SK-N-SH (cell line): Measurements from ENCODE around the gene TM9SF4. TPM values are rescaled to one million over a fixed set of nuclear protein-coding genes. Genes with fewer than 3 reads are reported as not detected.

Experiments used
- CTCF ChIA-PET: fragments of 300-600, 350-600 bp; formaldehyde crosslinking; extraction: SDS; loops from one replicate; lab custom pipeline; 2021; lab: Yijun Ruan, JAX
- POLR2A ChIA-PET: fragments of 350-600 bp; sonication (Branson Sonifier 250); formaldehyde crosslinking; extraction: SDS; loops from one replicate; lab custom pipeline; 2020; ENCODE audit warnings: antibody characterized with exemption, inconsistent platforms; lab: Yijun Ruan, JAX
- DNase-seq: peaks from one replicate; pipeline ENCODE4 v3.0.0; 2012
- H2AFZ ChIP-seq: fragments of 200-600 bp; sonication (generic); 2 replicates; pipeline ENCODE4 v1.8.1; 2016; ENCODE audit warnings: antibody characterized with exemption, mild to moderate bottlenecking, low read depth
- H3F3A ChIP-seq: fragments of 200-600 bp; sonication (generic); replicated peaks from 2 replicates; pipeline ENCODE3; 2016; ENCODE audit warnings: antibody characterized with exemption, mild to moderate bottlenecking; ENCODE audit not compliant: insufficient read depth
- H3K27ac ChIP-seq, 2 experiments: fragments of 200-500 bp in 1 of 2; fragments of 200-600 bp in 1 of 2; sonication (Bioruptor generic) in 1 of 2; sonication (generic), shearing (Covaris generic) in 1 of 2; 2 replicates each; pipeline versions ENCODE4 v1.5.1 to v1.6.1; 2014 to 2016; ENCODE audit warnings: low read depth in 2 of 2, inconsistent platforms in 1 of 2, low read length in 1 of 2, mild to moderate bottlenecking in 1 of 2, mixed read lengths in 1 of 2
- H3K27me3 ChIP-seq: fragments of 200-600 bp; sonication (generic), shearing (Covaris generic); 2 replicates; pipeline ENCODE4 v1.6.1; 2016; ENCODE audit warnings: mixed run types; ENCODE audit not compliant: insufficient read depth
- H3K36me3 ChIP-seq, 2 experiments: fragments of 200-500 bp in 1 of 2; fragments of 200-600 bp in 1 of 2; sonication (Bioruptor generic) in 1 of 2; sonication (generic) in 1 of 2; replicated peaks in 1 of 2; 2 replicates each; pipeline versions ENCODE3 to v1.5.1; 2014 to 2016; ENCODE audit warnings: low read length in 1 of 2, mild to moderate bottlenecking in 1 of 2; ENCODE audit not compliant: insufficient read depth in 2 of 2, control insufficient read depth in 1 of 2
- H3K4me1 ChIP-seq, 2 experiments: fragments of 200-500 bp in 1 of 2; fragments of 200-600 bp in 1 of 2; sonication (Bioruptor generic) in 1 of 2; sonication (generic), shearing (Covaris generic) in 1 of 2; 2 replicates each; pipeline versions ENCODE4 v1.5.1 to v1.6.1; 2014 to 2016; ENCODE audit warnings: low read depth in 1 of 2, low read length in 1 of 2, mixed run types in 1 of 2; ENCODE audit not compliant: insufficient read depth in 2 of 2, control insufficient read depth in 1 of 2
- H3K4me2 ChIP-seq: fragments of 200-600 bp; sonication (generic), shearing (Covaris generic); 2 replicates; pipeline ENCODE4 v1.6.1; 2017; ENCODE audit warnings: mixed run types
- H3K4me3 ChIP-seq, 2 experiments: fragments of 200-500 bp in 1 of 2; fragments of 200-600 bp in 1 of 2; sonication (Bioruptor generic) in 1 of 2; sonication (generic), shearing (Covaris generic) in 1 of 2; 2 replicates each; pipeline versions ENCODE4 v1.5.1 to v1.8.1; 2014 to 2016; ENCODE audit warnings: low read depth in 2 of 2, inconsistent platforms in 1 of 2, low read length in 1 of 2, mild to moderate bottlenecking in 1 of 2, mixed read lengths in 1 of 2, moderate library complexity in 1 of 2
- H3K79me2 ChIP-seq: fragments of 200-600 bp; sonication (generic); 2 replicates; pipeline ENCODE4 v1.8.1; 2017; ENCODE audit warnings: mild to moderate bottlenecking; ENCODE audit not compliant: insufficient read depth
- H3K9ac ChIP-seq: fragments of 200-600 bp; sonication (generic); 2 replicates; pipeline ENCODE4 v1.6.1; 2017; ENCODE audit warnings: mixed run types
- H3K9me2 ChIP-seq: fragments of 200-600 bp; sonication (generic); 2 replicates; pipeline ENCODE4 v1.6.1; 2017; ENCODE audit warnings: mixed run types
- H3K9me3 ChIP-seq: fragments of 200-600 bp; sonication (generic); 2 replicates; pipeline ENCODE4 v1.6.1; 2017; ENCODE audit warnings: mixed run types, mild to moderate bottlenecking, moderate library complexity
- H4K20me1 ChIP-seq: fragments of 200-600 bp; sonication (generic); 2 replicates; pipeline ENCODE4 v1.6.1; 2017; ENCODE audit warnings: mild to moderate bottlenecking, mixed run types; ENCODE audit not compliant: insufficient read depth
- EZH2phosphoT487 ChIP-seq: fragments of 200-600 bp; sonication (generic); IDR thresholded peaks from 2 replicates; pipeline ENCODE4 v1.6.1; 2017; ENCODE audit warnings: low read depth, mixed run types, mild to moderate bottlenecking, antibody characterized with exemption, moderate library complexity, borderline replicate concordance
- FOXJ3 ChIP-seq: sonication (generic); formaldehyde crosslinking; IDR thresholded peaks from 2 replicates; pipeline ENCODE4 v1.5.1; 2020; ENCODE audit warnings: mild to moderate bottlenecking, missing genetic modification reagents
- FOXM1 ChIP-seq: IDR thresholded peaks from 2 replicates; pipeline ENCODE4 v1.4.0; 2012; ENCODE audit warnings: low read depth, mild to moderate bottlenecking
- MEF2A ChIP-seq: IDR thresholded peaks from 2 replicates; pipeline ENCODE4 v1.4.0; 2012; ENCODE audit warnings: low read depth, borderline replicate concordance
- MXI1 ChIP-seq: IDR thresholded peaks from 2 replicates; pipeline ENCODE4 v1.6.1; 2012; ENCODE audit warnings: mild to moderate bottlenecking, low read depth, low read length, improper control_type of control experiment
- NFIC ChIP-seq: IDR thresholded peaks from 2 replicates; pipeline ENCODE4 v1.4.0; 2012; ENCODE audit warnings: borderline replicate concordance
- POLR2AphosphoS5 ChIP-seq: IDR thresholded peaks from 2 replicates; pipeline ENCODE4 v1.6.1; 2012; ENCODE audit warnings: low read depth, low read length
- RAD21 ChIP-seq: IDR thresholded peaks from 2 replicates; pipeline ENCODE4 v1.6.1; 2012; ENCODE audit warnings: mild to moderate bottlenecking, low read length
- RXRA ChIP-seq: IDR thresholded peaks from 2 replicates; pipeline ENCODE4 v1.4.0; 2012; ENCODE audit warnings: low read depth, mild to moderate bottlenecking, borderline replicate concordance
- SMC3 ChIP-seq: IDR thresholded peaks from 2 replicates; pipeline ENCODE4 v1.6.1; 2012; ENCODE audit warnings: low read depth, low read length, improper control_type of control experiment
- TAF1 ChIP-seq: IDR thresholded peaks from 2 replicates; pipeline ENCODE4 v1.6.1; 2012; ENCODE audit warnings: low read depth, mild to moderate bottlenecking, low read length, moderate library complexity, borderline replicate concordance
- TCF12 ChIP-seq: IDR thresholded peaks from 2 replicates; pipeline ENCODE4 v1.4.0; 2012
- TEAD4 ChIP-seq: IDR thresholded peaks from 2 replicates; pipeline ENCODE4 v1.4.0; 2012; ENCODE audit warnings: mild to moderate bottlenecking, borderline replicate concordance; ENCODE audit not compliant: insufficient read depth
- USF1 ChIP-seq: IDR thresholded peaks from 2 replicates; pipeline ENCODE4 v1.4.0; 2012; ENCODE audit warnings: low read depth, borderline replicate concordance
- YY1 ChIP-seq: IDR thresholded peaks from 2 replicates; pipeline ENCODE4 v1.4.0; 2012; ENCODE audit warnings: low read depth, mild to moderate bottlenecking
- ZBTB33 ChIP-seq: IDR thresholded peaks from 2 replicates; pipeline ENCODE4 v1.4.0; 2012; ENCODE audit warnings: low read depth, borderline replicate concordance
- WGBS: methylation state at CpG from one replicate; pipeline ENCODE4 v1.1.6; 2017; ENCODE audit warnings: low lambda C conversion rate; 5-methylcytosine and 5-hydroxymethylcytosine counted together
- polyA plus RNA-seq, 3 experiments: library from polyadenylated mRNA; depleted of rRNA; stranded (reverse); fragments of >200 nt; gene quantifications; 2 replicates each; pipeline ENCODE4 v1.2.3, GENCODE V29; 2012
- TF ChIP-seq, protein P1 (sequence below): fragments of 150-350 bp; IDR thresholded peaks from 2 replicates; pipeline ENCODE4 v1.6.1; 2017; ENCODE audit warnings: antibody characterized with exemption, low read length, low read depth, borderline replicate concordance
- TF ChIP-seq, protein P2 (sequence below): IDR thresholded peaks from 2 replicates; pipeline ENCODE4 v1.6.1; 2012; ENCODE audit warnings: mild to moderate bottlenecking, low read depth, low read length, moderate library complexity

TM9SF4 gene
- polyA plus RNA-seq, 1 of the 3 experiments (the other 2 are of a cell fraction): 61.0 TPM

- 90% methylated on average over 2 of the region's 2 CpGs for WGBS
Measured at GRCh38 chr20:32181606-32182005, 72.1 kb downstream of the TM9SF4 start.

DNA sequence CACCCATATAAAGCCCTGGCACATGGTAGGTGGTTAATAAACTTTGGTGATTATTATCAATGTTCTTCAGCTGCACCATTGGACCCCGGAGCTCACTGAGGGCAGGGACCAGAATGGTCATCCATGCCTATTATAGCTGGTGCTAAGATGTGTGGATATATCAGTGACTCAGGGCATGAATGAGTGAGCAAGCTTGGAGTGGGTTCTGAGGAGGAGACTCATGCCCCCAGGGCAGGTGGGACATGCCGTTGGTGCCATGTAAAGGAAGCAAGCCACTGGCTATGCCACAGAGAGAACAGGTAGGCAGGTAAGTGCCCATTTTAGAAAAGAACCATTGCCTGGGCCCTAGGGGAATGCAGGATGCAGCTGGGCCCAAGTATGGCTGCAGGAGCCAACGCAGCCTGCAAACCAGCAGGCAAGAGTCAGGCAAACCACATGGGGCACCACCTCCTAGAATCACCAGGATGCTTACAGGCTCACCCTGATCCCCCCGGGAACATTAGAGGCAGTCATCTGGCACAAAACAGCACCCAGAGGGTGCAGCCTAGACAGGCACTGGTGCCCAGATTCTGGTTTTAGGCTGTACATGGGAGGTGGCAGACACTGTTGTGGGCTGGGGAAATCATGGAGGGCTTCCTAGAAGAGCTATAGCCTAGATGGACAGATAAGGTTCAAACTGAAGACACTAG is 74.6 kb downstream of the TM9SF4 start:
- Histone ChIP-seq H3F3A (no peaks in the 10 kb centered on the region), H3K4me3 (no peak overlapping the region), H3K4me2 (no peak overlapping the region), H3K9ac (no peak overlapping the region), H3K4me1 (peaks cover 0 to 6% of the 10 kb centered on the region in 2 experiments; a peak in 1 of 4 replicates), H3K9me2 (no peaks in the 10 kb centered on the region), H3K27ac (no peak overlapping the region), H3K79me2 (no peaks in the 10 kb centered on the region), H3K9me3 (no peaks in the 10 kb centered on the region), H2AFZ (no peak overlapping the region), H3K36me3 (no peaks in the 10 kb centered on the region), H4K20me1 (no peaks in the 10 kb centered on the region), H3K27me3 (no peaks in the 10 kb centered on the region)
- POLR2A ChIA-PET: no interaction called here
- CTCF ChIA-PET: no interaction called here
- WGBS: 70% methylated on average over 4 of the region's 4 CpGs
- no peak for DNase-seq
- TF ChIP-seq TCF12 (no peak), RAD21 (no peak), SMC3 (no peak), ZBTB33 (no peak), FOXM1 (no peak), MEF2A (no peak), USF1 (no peak), EZH2phosphoT487 (no peak), POLR2AphosphoS5 (no peak), MXI1 (no peak), FOXJ3 (CRISPR knock-in tag) (no peak), TAF1 (no peak)
- TF ChIP-seq, protein P1, sequence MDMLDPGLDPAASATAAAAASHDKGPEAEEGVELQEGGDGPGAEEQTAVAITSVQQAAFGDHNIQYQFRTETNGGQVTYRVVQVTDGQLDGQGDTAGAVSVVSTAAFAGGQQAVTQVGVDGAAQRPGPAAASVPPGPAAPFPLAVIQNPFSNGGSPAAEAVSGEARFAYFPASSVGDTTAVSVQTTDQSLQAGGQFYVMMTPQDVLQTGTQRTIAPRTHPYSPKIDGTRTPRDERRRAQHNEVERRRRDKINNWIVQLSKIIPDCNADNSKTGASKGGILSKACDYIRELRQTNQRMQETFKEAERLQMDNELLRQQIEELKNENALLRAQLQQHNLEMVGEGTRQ: no peak

More at GRCh38 chr20:32181606-32182005, 72.1 kb downstream of the TM9SF4 start:
- Histone ChIP-seq H3K4me2 (no peak overlapping the region), H3F3A (no peaks in the 10 kb centered on the region), H4K20me1 (no peaks in the 10 kb centered on the region), H2AFZ (no peak overlapping the region), H3K27ac (no peak overlapping the region), H3K4me1 (no peaks in the 10 kb centered on the region), H3K79me2 (no peaks in the 10 kb centered on the region), H3K4me3 (no peak overlapping the region), H3K9ac (no peak overlapping the region), H3K9me3 (no peaks in the 10 kb centered on the region), H3K27me3 (no peaks in the 10 kb centered on the region), H3K36me3 (no peaks in the 10 kb centered on the region), H3K9me2 (no peaks in the 10 kb centered on the region)
- POLR2A ChIA-PET: no interaction called here
- CTCF ChIA-PET: interaction anchor here (0.6 kb wide), 1 partner anchor 303 kb away, joined by 3 read pairs; no protein-coding TSS in a partner anchor
- TF ChIP-seq NFIC: no peak
- no peak for TF ChIP-seq FOXJ3 (CRISPR knock-in tag)
- TF ChIP-seq TAF1: no peak
- TF ChIP-seq SMC3: no peak
- no peak for TF ChIP-seq RXRA
- no peak for TF ChIP-seq TEAD4
- no peak for TF ChIP-seq RAD21
- no peak for TF ChIP-seq YY1
- no peak for TF ChIP-seq EZH2phosphoT487
- TF ChIP-seq, protein P2, sequence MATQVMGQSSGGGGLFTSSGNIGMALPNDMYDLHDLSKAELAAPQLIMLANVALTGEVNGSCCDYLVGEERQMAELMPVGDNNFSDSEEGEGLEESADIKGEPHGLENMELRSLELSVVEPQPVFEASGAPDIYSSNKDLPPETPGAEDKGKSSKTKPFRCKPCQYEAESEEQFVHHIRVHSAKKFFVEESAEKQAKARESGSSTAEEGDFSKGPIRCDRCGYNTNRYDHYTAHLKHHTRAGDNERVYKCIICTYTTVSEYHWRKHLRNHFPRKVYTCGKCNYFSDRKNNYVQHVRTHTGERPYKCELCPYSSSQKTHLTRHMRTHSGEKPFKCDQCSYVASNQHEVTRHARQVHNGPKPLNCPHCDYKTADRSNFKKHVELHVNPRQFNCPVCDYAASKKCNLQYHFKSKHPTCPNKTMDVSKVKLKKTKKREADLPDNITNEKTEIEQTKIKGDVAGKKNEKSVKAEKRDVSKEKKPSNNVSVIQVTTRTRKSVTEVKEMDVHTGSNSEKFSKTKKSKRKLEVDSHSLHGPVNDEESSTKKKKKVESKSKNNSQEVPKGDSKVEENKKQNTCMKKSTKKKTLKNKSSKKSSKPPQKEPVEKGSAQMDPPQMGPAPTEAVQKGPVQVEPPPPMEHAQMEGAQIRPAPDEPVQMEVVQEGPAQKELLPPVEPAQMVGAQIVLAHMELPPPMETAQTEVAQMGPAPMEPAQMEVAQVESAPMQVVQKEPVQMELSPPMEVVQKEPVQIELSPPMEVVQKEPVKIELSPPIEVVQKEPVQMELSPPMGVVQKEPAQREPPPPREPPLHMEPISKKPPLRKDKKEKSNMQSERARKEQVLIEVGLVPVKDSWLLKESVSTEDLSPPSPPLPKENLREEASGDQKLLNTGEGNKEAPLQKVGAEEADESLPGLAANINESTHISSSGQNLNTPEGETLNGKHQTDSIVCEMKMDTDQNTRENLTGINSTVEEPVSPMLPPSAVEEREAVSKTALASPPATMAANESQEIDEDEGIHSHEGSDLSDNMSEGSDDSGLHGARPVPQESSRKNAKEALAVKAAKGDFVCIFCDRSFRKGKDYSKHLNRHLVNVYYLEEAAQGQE: no peak
- no peak for DNase-seq
